Neural cell (in vitro differentiated cells): ENCODE measurements around the gene BHLHA15.

Experiments
- CTCF ChIP-seq: fragments of 450-650 bp; IDR thresholded peaks from 2 replicates; pipeline ENCODE4 v1.5.1; 2014; ENCODE audit warnings: antibody characterized with exemption, mild to moderate bottlenecking, moderate library complexity; ENCODE audit not compliant: poor library complexity, severe bottlenecking
- MXI1 ChIP-seq: fragments of 450-650 bp; conservative IDR thresholded peaks from 2 replicates; pipeline ENCODE4 v1.6.1; 2014; ENCODE audit warnings: antibody characterized with exemption, mild to moderate bottlenecking; ENCODE audit not compliant: poor library complexity, severe bottlenecking
- RAD21 ChIP-seq: fragments of 450-650 bp; conservative IDR thresholded peaks from 2 replicates; pipeline ENCODE4 v1.6.1; 2014; ENCODE audit warnings: antibody characterized with exemption, mild to moderate bottlenecking, moderate library complexity

- no peak for TF ChIP-seq RAD21
- no peak for TF ChIP-seq CTCF
- no peak for TF ChIP-seq MXI1
Measured at GRCh38 chr7:98211676-98212531, 665 bp downstream of the BHLHA15 start.
